Erythroblast (primary cell): ENCODE results near the gene PDE8B.

ENCODE experiments used
- GATA1 ChIP-seq: IDR thresholded peaks from 2 replicates; pipeline ENCODE4 v1.6.1; 2011; ENCODE audit warnings: low read depth, mild to moderate bottlenecking, control low read depth, low read length, moderate library complexity
- POLR2A ChIP-seq: IDR thresholded peaks from 2 replicates; pipeline ENCODE4 v1.6.1; 2011; ENCODE audit warnings: mild to moderate bottlenecking, low read length

- TF ChIP-seq POLR2A (no peak), GATA1 (no peak)
These were observed 42.8 kb upstream of the PDE8B start for GRCh38 chr5:77167695-77168121.
